ENCODE data around the gene RPL35A. TPM values are rescaled to one million over a fixed set of nuclear protein-coding genes. Genes with fewer than 3 reads are reported as not detected.

RPL35A gene
- total RNA-seq, 4 donors from 2014 or later: 632 to 3,558 (median 1,624) TPM

- Histone ChIP-seq H3K27me3 (no peaks in the 10 kb centered on the region), H3K36me3 (no peaks in the 10 kb centered on the region), H3K4me3 (peak overlapping the region; percentile 61 to 69), H3K27ac (peak overlapping the region; percentile 89 to 95), H3K9me3 (no peaks in the 10 kb centered on the region), H3K4me1 (peaks cover 7 to 15% of the 10 kb centered on the region in 2 donors)
- DNase-seq: no peak
- TF ChIP-seq POLR2A (IDR thresholded peaks at IDR 0.05) (no peak), CTCF (IDR thresholded peaks at IDR 0.05) (no peak)
- intact Hi-C loops (cut with DNase I; ENCODE audit: low total_unique reads): no loop called here
Measured at GRCh38 chr3:197949191-197949777, 706 bp upstream of the RPL35A start.

- Histone ChIP-seq H3K9me3 (no peaks in the 10 kb centered on the region), H3K36me3 (no peaks in the 10 kb centered on the region), H3K27ac (peak overlapping the region; percentile 89 to 95), H3K27me3 (no peaks in the 10 kb centered on the region), H3K4me1 (peaks cover 7 to 15% of the 10 kb centered on the region in 2 donors), H3K4me3 (peak overlapping the region; percentile 61 to 69)
- TF ChIP-seq CTCF (IDR thresholded peaks at IDR 0.05): no peak
- no peak for TF ChIP-seq POLR2A (IDR thresholded peaks at IDR 0.05)
- intact Hi-C loops (cut with DNase I; ENCODE audit: low total_unique reads): no loop called here
- no peak for DNase-seq
Measured at GRCh38 chr3:197950677-197951061, 679 bp downstream of the RPL35A start.

- H3K9me3 ChIP-seq: no peaks in the 10 kb centered on the region
- no peak for DNase-seq
- peaks cover 7 to 15% of the 10 kb centered on the region in 2 donors for H3K4me1 ChIP-seq
- intact Hi-C loops (cut with DNase I; ENCODE audit: low total_unique reads): no loop called here
- H3K36me3 ChIP-seq: no peaks in the 10 kb centered on the region
- H3K27me3 ChIP-seq: no peaks in the 10 kb centered on the region
- H3K4me3 ChIP-seq: peak overlapping the region in 1 of 2 donors; percentile 61
- H3K27ac ChIP-seq: peak overlapping the region; percentile 89 to 95
- TF ChIP-seq POLR2A (IDR thresholded peaks at IDR 0.05) (no peak), CTCF (IDR thresholded peaks at IDR 0.05) (no peak)
Measured at GRCh38 chr3:197951392-197951990, 1.5 kb downstream of the RPL35A start.

- intact Hi-C loops (cut with DNase I; ENCODE audit: low total_unique reads): no loop called here
- Histone ChIP-seq H3K9me3 (no peaks in the 10 kb centered on the region), H3K4me1 (peaks cover 7 to 15% of the 10 kb centered on the region in 2 donors), H3K27me3 (no peaks in the 10 kb centered on the region), H3K27ac (no peak overlapping the region), H3K36me3 (no peaks in the 10 kb centered on the region), H3K4me3 (no peak overlapping the region)
- DNase-seq: no peak
- TF ChIP-seq CTCF (IDR thresholded peaks at IDR 0.05): no peak
- no peak for TF ChIP-seq POLR2A (IDR thresholded peaks at IDR 0.05)
Measured at GRCh38 chr3:197952440-197952839, 2.5 kb downstream of the RPL35A start.

- Histone ChIP-seq H3K4me3 (no peak overlapping the region), H3K27ac (no peak overlapping the region), H3K9me3 (no peaks in the 10 kb centered on the region), H3K36me3 (no peaks in the 10 kb centered on the region), H3K27me3 (no peaks in the 10 kb centered on the region), H3K4me1 (peaks cover 7 to 15% of the 10 kb centered on the region in 2 donors)
- TF ChIP-seq CTCF (IDR thresholded peaks at IDR 0.05) (no peak), POLR2A (IDR thresholded peaks at IDR 0.05) (no peak)
- no peak for DNase-seq
- intact Hi-C loops (cut with DNase I; ENCODE audit: low total_unique reads): no loop called here
Measured at GRCh38 chr3:197953325-197953724, 3.3 kb downstream of the RPL35A start.
